Omental fat pad (tissue), 4 donors: ENCODE measurements around the gene KCTD15. TPM values are rescaled to one million over a fixed set of nuclear protein-coding genes. Genes with fewer than 3 reads are reported as not detected.

Experiments
- ATAC-seq: fragments of 150-250 bp; one replicate; pipeline ENCODE4 v1.9.1; 2016; ENCODE audit warnings: mild to moderate bottlenecking, moderate library complexity; ENCODE audit not compliant: low FRiP score
- DNase-seq: peaks from one replicate; pipeline ENCODE4 v3.0.0-alpha.2; 2019; ENCODE audit warnings: low spot score
- total RNA-seq, 4 donors: library from RNA; depleted of rRNA; stranded (reverse); fragments of >200 nt; gene quantifications; one replicate each; pipeline ENCODE4 v1.1.0, GENCODE V29; 2016
- TF ChIP-seq, protein P1 (sequence below), 3 donors: fragments of 450-650 bp; IDR thresholded peaks; one replicate each; pipeline ENCODE4 v1.5.1; 2016 to 2017; ENCODE audit warnings: antibody characterized with exemption in 3 of 3, mild to moderate bottlenecking in 3 of 3, moderate library complexity in 2 of 3

The KCTD15 gene
- total RNA-seq, 4 donors from 2014 or later: 30.6 to 49.7 (median 38.2) TPM

DNA sequence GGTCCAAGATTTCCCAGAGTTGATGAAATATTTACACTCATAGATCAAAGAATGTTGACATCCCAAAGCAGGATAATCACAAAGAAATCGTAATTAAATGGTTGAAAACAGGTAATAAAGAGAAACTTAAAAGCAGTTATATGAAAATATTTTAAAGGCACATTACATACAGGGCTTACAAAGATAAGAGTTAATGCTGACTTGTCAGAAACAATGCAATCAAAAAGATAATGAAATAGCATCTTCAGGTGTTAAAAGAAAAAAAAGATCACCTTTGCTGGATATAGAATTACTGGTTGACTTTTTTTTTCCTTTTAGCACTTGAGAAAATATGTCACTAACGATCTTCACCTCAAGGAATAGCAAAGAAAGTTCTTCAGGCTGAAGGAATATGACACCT is 48.8 kb downstream of the KCTD15 start:
- no peak for ATAC-seq
- TF ChIP-seq, protein P1, sequence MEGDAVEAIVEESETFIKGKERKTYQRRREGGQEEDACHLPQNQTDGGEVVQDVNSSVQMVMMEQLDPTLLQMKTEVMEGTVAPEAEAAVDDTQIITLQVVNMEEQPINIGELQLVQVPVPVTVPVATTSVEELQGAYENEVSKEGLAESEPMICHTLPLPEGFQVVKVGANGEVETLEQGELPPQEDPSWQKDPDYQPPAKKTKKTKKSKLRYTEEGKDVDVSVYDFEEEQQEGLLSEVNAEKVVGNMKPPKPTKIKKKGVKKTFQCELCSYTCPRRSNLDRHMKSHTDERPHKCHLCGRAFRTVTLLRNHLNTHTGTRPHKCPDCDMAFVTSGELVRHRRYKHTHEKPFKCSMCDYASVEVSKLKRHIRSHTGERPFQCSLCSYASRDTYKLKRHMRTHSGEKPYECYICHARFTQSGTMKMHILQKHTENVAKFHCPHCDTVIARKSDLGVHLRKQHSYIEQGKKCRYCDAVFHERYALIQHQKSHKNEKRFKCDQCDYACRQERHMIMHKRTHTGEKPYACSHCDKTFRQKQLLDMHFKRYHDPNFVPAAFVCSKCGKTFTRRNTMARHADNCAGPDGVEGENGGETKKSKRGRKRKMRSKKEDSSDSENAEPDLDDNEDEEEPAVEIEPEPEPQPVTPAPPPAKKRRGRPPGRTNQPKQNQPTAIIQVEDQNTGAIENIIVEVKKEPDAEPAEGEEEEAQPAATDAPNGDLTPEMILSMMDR (IDR thresholded peaks at IDR 0.05): no peak

DNA sequence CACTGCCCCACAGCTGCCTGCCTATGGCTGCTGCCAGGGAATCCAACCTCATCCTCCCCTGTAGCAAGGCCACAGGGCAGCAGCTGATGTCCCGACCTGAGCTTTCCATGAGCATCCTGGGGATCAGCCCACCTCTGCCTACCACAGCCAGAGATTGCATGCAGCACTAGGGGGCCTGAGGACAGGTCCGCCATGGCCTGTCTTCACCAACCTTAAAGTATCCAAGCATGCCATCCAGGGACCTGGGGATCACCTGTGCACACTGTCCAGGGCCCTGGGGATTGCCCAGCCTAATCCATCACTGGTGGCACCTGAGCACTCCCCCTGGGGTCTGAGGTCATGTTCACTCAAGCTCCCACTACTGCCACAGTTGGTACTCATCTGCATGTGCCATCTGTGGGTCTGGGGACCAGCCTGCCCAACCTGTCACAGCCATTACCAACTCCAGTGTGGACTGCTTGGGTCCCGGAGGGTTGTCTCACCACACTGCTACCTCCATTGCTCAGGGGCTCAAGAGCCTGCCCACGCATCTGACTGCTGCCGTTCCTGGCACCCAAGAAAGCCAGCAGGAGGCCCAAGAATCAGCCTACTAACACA is 53.0 kb downstream of the KCTD15 start:
- no peak for ATAC-seq
- TF ChIP-seq, protein P1 (IDR thresholded peaks at IDR 0.05): no peak
- DNase-seq: no peak

More for the DNA sequence above, 48.8 kb downstream of the KCTD15 start:
- DNase-seq: no peak

DNA sequence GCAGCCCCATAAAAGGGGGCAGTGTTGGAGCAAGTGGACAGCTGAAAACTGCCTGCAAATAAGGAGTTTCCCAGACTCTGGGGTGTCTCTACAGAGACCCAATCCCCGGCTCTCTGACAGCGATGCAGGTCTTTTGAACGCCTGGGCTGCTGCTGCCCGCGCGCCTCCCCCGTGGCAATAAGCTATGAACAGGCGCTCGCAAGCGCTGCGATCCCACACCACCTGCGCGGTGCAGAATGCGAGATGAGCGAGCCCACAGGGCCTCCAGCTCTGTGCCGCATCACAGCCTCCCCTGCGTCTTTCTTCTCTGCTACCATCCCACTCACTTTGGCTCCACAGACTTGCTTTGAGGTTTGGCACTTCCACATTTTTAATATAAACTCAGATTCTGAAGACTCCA is 62.3 kb downstream of the KCTD15 start:
- ATAC-seq: no peak
- TF ChIP-seq, protein P1 (IDR thresholded peaks at IDR 0.05): no peak
- DNase-seq: no peak

DNA sequence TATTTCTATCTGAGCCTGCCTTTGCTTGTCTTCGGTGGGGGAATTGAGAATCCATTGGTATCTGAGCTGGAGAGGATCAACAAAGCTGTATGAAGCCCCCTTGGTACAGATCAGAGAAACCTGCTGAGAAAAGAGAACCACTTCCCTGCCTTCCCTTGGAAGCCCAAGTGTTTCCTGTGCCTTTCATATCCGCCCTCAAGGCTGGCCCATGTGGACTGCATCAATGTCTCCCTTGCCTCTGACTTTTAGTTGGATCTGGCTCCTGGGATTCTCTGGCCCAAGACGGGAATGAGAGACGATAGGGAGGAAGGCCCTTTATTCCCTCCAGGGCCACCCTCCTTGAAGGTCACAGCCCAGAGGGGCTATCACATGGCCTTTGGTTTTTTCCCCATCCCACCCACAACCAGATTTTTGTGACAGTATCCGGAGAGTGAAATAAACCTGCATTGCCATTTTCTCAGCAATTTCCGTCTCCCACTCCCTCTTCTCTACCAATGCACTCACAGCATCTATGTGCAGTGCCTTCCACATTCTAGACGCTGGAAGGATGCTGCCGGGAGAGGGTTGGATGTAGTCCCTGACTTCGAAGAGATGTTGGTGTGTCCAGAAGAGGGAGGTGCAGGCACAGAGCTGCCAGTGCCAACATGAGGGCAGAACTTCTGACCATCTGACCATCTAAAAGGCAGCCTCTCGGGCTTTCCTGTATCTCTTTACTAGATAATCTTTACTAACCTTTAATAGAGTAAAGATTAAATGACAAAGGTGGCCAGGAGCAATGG is 63.8 kb downstream of the KCTD15 start:
- TF ChIP-seq, protein P1 (IDR thresholded peaks at IDR 0.05): no peak
- DNase-seq: no peak
- ATAC-seq: no peak

DNA sequence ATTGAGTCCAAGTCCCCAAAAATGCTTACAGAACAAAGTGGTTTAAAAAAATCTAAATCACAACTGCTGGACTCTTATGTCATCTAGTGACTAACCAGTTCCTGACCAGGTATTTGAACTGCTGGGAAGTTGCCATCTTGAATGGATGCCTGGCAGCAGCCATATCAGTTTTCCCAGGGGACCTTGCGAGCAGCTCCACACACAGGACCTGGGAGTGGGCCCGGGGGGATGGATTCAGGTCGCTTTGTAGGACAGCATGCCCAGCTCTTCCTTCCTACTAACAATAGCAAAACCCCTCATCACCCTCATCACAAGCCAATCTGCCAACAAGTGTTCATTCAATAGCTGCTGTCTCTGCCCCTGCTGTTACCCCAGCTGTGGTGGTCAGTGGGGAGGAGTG is 65.3 kb downstream of the KCTD15 start:
- no peak for DNase-seq
- TF ChIP-seq, protein P1 (IDR thresholded peaks at IDR 0.05): no peak
- ATAC-seq: no peak

DNA sequence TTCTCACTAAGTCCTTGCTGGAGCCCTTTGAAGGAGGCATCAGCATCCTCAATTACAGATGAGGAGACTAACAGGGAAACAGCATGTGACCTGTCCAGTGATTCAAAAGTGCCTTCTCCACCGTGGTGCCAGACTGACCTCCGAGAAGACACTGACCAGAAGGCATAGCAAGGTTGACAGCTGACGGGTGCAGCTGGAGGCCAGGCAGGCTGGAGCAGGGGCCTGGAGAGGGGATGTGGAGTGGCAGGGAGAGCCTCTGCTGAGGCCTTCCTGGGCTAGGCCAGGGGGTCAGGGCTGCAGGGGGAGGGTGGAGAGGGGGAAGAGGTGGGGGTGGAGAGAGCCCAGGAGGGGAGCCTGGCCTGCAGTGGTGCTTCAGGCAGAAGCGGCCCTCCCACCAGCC is 66.3 kb downstream of the KCTD15 start:
- no peak for ATAC-seq
- TF ChIP-seq, protein P1 (IDR thresholded peaks at IDR 0.05): no peak
- DNase-seq: no peak

DNA sequence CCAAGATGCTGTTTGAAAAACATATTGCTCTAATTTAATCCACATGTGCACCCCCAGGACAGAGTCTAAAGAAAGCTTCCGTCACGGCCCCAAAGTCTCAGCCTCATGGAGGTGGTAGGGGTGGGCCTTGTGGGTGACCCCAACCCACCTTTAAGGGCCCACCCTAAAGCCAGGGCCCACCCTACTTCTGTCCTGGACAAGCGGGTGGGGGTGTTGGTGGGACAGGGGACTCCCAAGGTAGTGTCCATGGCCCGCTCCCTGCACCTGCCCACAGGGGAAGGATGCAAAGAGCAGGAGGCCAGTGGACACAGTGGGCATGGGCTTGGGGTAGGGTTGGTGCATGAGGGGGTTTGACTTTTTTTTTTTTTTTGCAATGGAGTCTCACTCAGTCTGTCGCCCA is 66.8 kb downstream of the KCTD15 start:
- TF ChIP-seq, protein P1 (IDR thresholded peaks at IDR 0.05): no peak
- DNase-seq (no peak), ATAC-seq (no peak)
